Measurements from ENCODE around the gene ACTL8.

The ACTL8 gene

GRCh38 chr1:17805869-17806684, 50.9 kb downstream of the ACTL8 start:
- DNase-seq (ENCODE audit: low read depth), result no peak

- no peak for DNase-seq (ENCODE audit: low read depth)
These were observed 53.7 kb downstream of the ACTL8 start for GRCh38 chr1:17808816-17809215.

GRCh38 chr1:17810668-17811067, 55.5 kb downstream of the ACTL8 start:
- DNase-seq (ENCODE audit: low read depth), result no peak

- no peak for DNase-seq (ENCODE audit: low read depth)
These were observed 61.4 kb downstream of the ACTL8 start for GRCh38 chr1:17816511-17816910.

- no peak for DNase-seq (ENCODE audit: low read depth)
These were observed 64.1 kb downstream of the ACTL8 start for GRCh38 chr1:17819129-17819802.

- no peak for DNase-seq (ENCODE audit: low read depth)
These were observed 65.1 kb downstream of the ACTL8 start for GRCh38 chr1:17820198-17820597.

GRCh38 chr1:17822741-17823426, 67.8 kb downstream of the ACTL8 start:
- DNase-seq (ENCODE audit: low read depth), result no peak

GRCh38 chr1:17825273-17826164, 70.4 kb downstream of the ACTL8 start:
- DNase-seq (ENCODE audit: low read depth), result no peak

- DNase-seq (ENCODE audit: low read depth), result no peak
These were observed 71.0 kb downstream of the ACTL8 start for GRCh38 chr1:17826165-17826488.

GRCh38 chr1:17828991-17829390, 73.9 kb downstream of the ACTL8 start:
- DNase-seq (ENCODE audit: low read depth), result no peak

GRCh38 chr1:17829579-17829978, 74.4 kb downstream of the ACTL8 start:
- DNase-seq (ENCODE audit: low read depth), result no peak

GRCh38 chr1:17831597-17831996, 76.5 kb downstream of the ACTL8 start:
- no peak for DNase-seq (ENCODE audit: low read depth)

- no peak for DNase-seq (ENCODE audit: low read depth)
These were observed 78.7 kb downstream of the ACTL8 start for GRCh38 chr1:17833661-17834501.

GRCh38 chr1:17834561-17835100, 79.5 kb downstream of the ACTL8 start:
- DNase-seq (ENCODE audit: low read depth), result no peak

- DNase-seq (ENCODE audit: low read depth), result no peak
These were observed 82.3 kb downstream of the ACTL8 start for GRCh38 chr1:17837233-17838030.

GRCh38 chr1:17839641-17840196, 84.6 kb downstream of the ACTL8 start:
- no peak for DNase-seq (ENCODE audit: low read depth)

- DNase-seq (ENCODE audit: low read depth), result no peak
These were observed 86.8 kb downstream of the ACTL8 start for GRCh38 chr1:17841944-17842343.

GRCh38 chr1:17842686-17843085, 87.6 kb downstream of the ACTL8 start:
- no peak for DNase-seq (ENCODE audit: low read depth)

- no peak for DNase-seq (ENCODE audit: low read depth)
These were observed 89.2 kb downstream of the ACTL8 start for GRCh38 chr1:17844185-17844826.
